ENCODE measurements around the gene EFR3B. TPM values are rescaled to one million over a fixed set of nuclear protein-coding genes. Genes with fewer than 3 reads are reported as not detected.

The EFR3B gene
- total and polyA plus RNA-seq, 3 experiments from 2014 or later, result 0.16 to 0.27 (median 0.20) TPM

DNA sequence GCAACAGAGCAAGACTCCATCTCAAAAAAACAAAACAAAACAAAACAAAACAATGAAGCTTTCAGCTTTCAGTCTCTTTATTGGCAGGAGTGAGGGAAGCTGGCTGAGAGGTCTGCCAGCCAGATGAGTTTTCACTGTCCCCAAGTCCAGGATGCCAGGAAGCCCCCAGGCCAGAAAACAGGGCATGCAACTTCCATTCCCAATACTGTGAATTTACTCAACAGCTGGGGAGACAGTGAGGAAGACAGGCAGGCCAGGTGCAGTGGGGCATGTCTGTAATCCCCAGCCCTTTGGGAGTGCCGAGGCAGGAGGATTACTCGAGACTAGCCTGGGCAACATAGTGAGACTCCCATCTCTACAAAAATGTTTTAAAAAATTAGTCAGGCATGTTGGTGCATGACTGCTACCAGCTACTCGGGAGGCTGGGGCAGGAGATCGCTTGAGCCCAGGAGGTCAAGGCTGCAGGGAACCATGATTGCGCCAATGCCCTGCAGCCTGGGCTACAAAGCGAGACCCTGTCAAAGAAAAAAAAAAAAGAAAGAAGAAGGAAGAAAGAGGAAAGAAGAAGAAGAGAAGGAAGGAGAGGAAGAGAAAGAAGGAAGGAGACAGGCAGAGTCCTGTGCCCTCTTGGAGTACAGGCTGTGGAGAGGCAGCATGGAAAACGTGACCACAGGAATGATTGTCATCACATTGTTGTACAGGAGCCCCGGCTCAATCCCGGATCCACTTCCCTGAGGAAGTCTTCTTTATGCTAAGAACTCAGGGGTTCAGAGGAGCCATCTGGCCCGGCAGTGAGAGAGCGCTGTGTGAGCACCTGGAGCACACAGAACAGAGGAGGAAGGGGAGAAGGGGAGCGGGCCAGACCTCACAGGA, 155.7 kb downstream of the EFR3B start:
- Histone ChIP-seq H3K36me3 (ENCODE audit: insufficient read depth, low read length) (no peaks in the 10 kb centered on the region), H3K27ac (ENCODE audit: low read depth, low read length) (no peak overlapping the region), H3K9me3 (ENCODE audit: low read length) (no peaks in the 10 kb centered on the region), H3K27me3 (ENCODE audit: insufficient read depth, low read length, poor library complexity, severe bottlenecking) (no peaks in the 10 kb centered on the region), H3K4me1 (ENCODE audit: insufficient read depth, low read length) (peaks cover 6% of the 10 kb centered on the region), H3K4me3 (ENCODE audit: low read length) (no peak overlapping the region)
- peaks cover 10 to 15% (median 11%) of the 10 kb centered on the region in 3 donors for H3K4me1 Mint-ChIP-seq
- peak overlapping the region in 1 of 8 donors; percentile 63 for H3K27ac Mint-ChIP-seq
- ChIA-PET POLR2A (no interaction called here), CTCF (interaction anchor here (0.6 to 2.2 kb wide), 7 partner anchors 10 to 829 kb away, joined by 3 to 8 read pairs (median 6); no protein-coding TSS in a partner anchor)
- no peaks in the 10 kb centered on the region for H3K9me3 Mint-ChIP-seq
- H3K4me3 Mint-ChIP-seq, result no peak overlapping the region
- H3K36me3 Mint-ChIP-seq, result no peaks in the 10 kb centered on the region
- DNase-seq, result no peak
- H3K27me3 Mint-ChIP-seq, result no peaks in the 10 kb centered on the region

DNA sequence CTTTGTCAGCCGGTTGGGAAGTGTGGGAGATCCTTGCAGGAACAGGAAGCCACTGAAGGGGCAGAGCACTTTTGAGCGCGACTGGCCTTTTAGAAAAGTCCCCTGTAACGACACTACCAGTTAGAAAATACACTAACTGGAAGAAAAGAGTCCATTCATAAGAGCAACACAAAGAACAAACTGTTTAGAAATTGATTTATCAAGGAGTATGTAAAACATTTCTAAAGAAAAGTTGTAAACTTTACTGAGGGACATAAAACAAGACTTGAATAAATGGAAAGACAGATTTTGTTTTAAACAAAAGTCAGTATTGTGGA, 156.3 kb downstream of the EFR3B start:
- Histone ChIP-seq H3K4me3 (ENCODE audit: low read length) (no peak overlapping the region), H3K27me3 (ENCODE audit: insufficient read depth, low read length, poor library complexity, severe bottlenecking) (no peaks in the 10 kb centered on the region), H3K27ac (ENCODE audit: low read depth, low read length) (no peak overlapping the region), H3K36me3 (ENCODE audit: insufficient read depth, low read length) (no peaks in the 10 kb centered on the region), H3K9me3 (ENCODE audit: low read length) (no peaks in the 10 kb centered on the region), H3K4me1 (ENCODE audit: insufficient read depth, low read length) (peaks cover 8% of the 10 kb centered on the region)
- ChIA-PET CTCF (no interaction called here), POLR2A (no interaction called here)
- no peaks in the 10 kb centered on the region for H3K27me3 Mint-ChIP-seq
- H3K4me3 Mint-ChIP-seq, result no peak overlapping the region
- no peaks in the 10 kb centered on the region for H3K36me3 Mint-ChIP-seq
- peaks cover 10 to 16% (median 11%) of the 10 kb centered on the region in 3 donors for H3K4me1 Mint-ChIP-seq
- DNase-seq, result no peak
- peak overlapping the region in 1 of 8 donors; percentile 63 for H3K27ac Mint-ChIP-seq
- H3K9me3 Mint-ChIP-seq, result no peaks in the 10 kb centered on the region

DNA sequence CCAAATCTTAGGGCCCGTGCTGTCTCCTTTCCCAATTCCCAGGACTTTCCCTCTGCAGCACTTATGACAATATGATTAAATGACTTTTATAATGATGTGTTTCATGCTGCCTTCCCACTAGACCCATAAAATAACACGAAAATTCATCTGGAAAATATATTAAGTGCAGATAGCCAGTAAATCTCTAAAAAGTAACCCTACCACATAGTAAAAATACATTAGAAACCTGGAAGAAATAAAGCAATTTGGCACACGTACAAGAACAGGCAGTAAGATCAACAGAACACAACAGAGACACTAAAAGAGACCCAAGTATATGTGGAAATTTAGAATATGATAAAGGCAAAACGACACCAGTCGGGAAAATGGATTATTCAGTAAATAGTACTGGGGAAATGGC, 156.7 kb downstream of the EFR3B start:
- H3K9me3 ChIP-seq (ENCODE audit: low read length), result no peaks in the 10 kb centered on the region
- H3K36me3 Mint-ChIP-seq, result no peaks in the 10 kb centered on the region
- no peaks in the 10 kb centered on the region for H3K27me3 ChIP-seq (ENCODE audit: insufficient read depth, low read length, poor library complexity, severe bottlenecking)
- no peaks in the 10 kb centered on the region for H3K9me3 Mint-ChIP-seq
- peaks cover 8% of the 10 kb centered on the region for H3K4me1 ChIP-seq (ENCODE audit: insufficient read depth, low read length)
- DNase-seq, result no peak
- no peaks in the 10 kb centered on the region for H3K27me3 Mint-ChIP-seq
- H3K4me1 Mint-ChIP-seq, result peaks cover 10 to 16% (median 11%) of the 10 kb centered on the region in 3 donors
- no peak overlapping the region for H3K4me3 ChIP-seq (ENCODE audit: low read length)
- H3K4me3 Mint-ChIP-seq, result no peak overlapping the region
- H3K27ac ChIP-seq (ENCODE audit: low read depth, low read length), result no peak overlapping the region
- ChIA-PET CTCF (no interaction called here), POLR2A (no interaction called here)
- H3K36me3 ChIP-seq (ENCODE audit: insufficient read depth, low read length), result no peaks in the 10 kb centered on the region
- peak overlapping the region in 1 of 8 donors; percentile 11 for H3K27ac Mint-ChIP-seq

DNA sequence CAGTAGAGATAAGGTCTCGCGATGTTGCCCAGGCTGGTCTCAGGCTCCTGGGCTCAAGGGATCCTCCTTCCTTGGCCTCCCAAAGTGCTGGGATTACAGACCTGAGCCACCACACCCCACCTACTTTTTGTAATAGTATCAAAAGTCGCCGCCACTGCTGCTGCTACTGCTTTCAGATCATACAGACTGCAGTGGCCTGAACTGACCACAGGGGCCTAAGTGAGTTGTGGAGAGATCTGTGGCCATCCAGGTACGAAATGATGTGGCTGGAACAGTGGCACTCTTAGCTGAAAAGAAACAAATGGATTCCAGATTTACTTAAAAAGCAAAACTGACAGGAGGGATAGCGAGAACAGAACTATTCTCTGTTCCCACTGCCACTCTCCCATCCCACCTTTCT, 159.4 kb downstream of the EFR3B start:
- no peak overlapping the region for H3K4me3 ChIP-seq (ENCODE audit: low read length)
- H3K4me1 ChIP-seq (ENCODE audit: insufficient read depth, low read length), result peaks cover 8% of the 10 kb centered on the region
- no peak overlapping the region for H3K27ac ChIP-seq (ENCODE audit: low read depth, low read length)
- H3K36me3 ChIP-seq (ENCODE audit: insufficient read depth, low read length), result no peaks in the 10 kb centered on the region
- POLR2A ChIA-PET, result no interaction called here
- peaks cover 7 to 11% (median 8%) of the 10 kb centered on the region in 3 donors for H3K4me1 Mint-ChIP-seq
- no peak overlapping the region for H3K4me3 Mint-ChIP-seq
- CTCF ChIA-PET, result no interaction called here
- H3K9me3 ChIP-seq (ENCODE audit: low read length), result no peaks in the 10 kb centered on the region
- H3K36me3 Mint-ChIP-seq, result no peaks in the 10 kb centered on the region
- DNase-seq, result no peak
- no peaks in the 10 kb centered on the region for H3K27me3 Mint-ChIP-seq
- H3K27me3 ChIP-seq (ENCODE audit: insufficient read depth, low read length, poor library complexity, severe bottlenecking), result no peaks in the 10 kb centered on the region
- H3K27ac Mint-ChIP-seq, result no peak overlapping the region
- no peaks in the 10 kb centered on the region for H3K9me3 Mint-ChIP-seq

DNA sequence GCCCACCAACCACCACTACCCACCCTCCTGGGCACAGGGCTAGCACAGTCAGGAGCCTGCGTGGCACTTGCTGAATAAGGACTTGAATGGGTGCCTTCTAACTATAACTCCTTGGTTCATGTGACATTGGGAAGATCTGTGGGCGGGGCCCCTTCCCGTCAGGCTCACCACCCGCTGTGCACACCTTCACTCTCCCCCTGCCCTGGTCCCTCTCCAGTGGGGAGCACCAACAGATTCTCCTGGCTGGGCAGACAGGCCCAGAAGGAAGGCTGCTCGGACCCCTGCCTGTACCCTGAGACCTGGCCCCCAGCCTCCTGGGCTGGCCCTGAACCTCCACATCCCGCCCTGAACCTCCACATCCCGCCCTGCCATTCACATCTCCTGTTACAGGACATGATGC, 159.9 kb downstream of the EFR3B start:
- DNase-seq, result no peak
- CTCF ChIA-PET, result no interaction called here
- H3K4me3 Mint-ChIP-seq, result no peak overlapping the region
- H3K9me3 Mint-ChIP-seq, result no peaks in the 10 kb centered on the region
- Histone ChIP-seq H3K4me1 (ENCODE audit: insufficient read depth, low read length) (peaks cover 8% of the 10 kb centered on the region), H3K36me3 (ENCODE audit: insufficient read depth, low read length) (no peaks in the 10 kb centered on the region), H3K4me3 (ENCODE audit: low read length) (no peak overlapping the region), H3K27me3 (ENCODE audit: insufficient read depth, low read length, poor library complexity, severe bottlenecking) (no peaks in the 10 kb centered on the region), H3K9me3 (ENCODE audit: low read length) (no peaks in the 10 kb centered on the region), H3K27ac (ENCODE audit: low read depth, low read length) (no peak overlapping the region)
- H3K4me1 Mint-ChIP-seq, result peaks cover 4 to 8% (median 5%) of the 10 kb centered on the region in 3 donors
- H3K27me3 Mint-ChIP-seq, result no peaks in the 10 kb centered on the region
- no peak overlapping the region for H3K27ac Mint-ChIP-seq
- POLR2A ChIA-PET, result no interaction called here
- H3K36me3 Mint-ChIP-seq, result no peaks in the 10 kb centered on the region

DNA sequence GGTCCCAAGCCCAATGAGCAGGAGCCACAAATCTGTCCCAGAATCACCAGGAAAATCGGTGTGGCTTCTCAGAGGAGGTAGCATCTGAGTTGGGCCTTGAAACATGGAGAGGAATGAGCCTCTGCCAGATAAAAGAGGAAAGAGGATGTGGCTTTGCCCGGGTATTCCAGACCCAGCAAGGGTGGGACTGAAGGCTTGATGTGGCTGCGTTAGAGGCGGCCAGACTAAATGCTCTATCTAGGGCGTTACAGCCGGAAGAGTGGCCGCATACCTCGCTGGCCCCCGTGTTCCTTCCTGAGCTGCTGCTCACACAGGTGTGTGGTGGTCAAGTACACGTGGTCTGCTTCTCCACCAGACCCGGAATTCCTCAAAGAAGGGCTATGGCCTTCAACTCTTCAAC, 160.4 kb downstream of the EFR3B start:
- Mint-ChIP-seq H3K36me3 (no peaks in the 10 kb centered on the region), H3K9me3 (no peaks in the 10 kb centered on the region), H3K4me1 (peaks cover 4 to 8% (median 5%) of the 10 kb centered on the region in 3 donors), H3K27me3 (no peaks in the 10 kb centered on the region), H3K4me3 (no peak overlapping the region), H3K27ac (peak overlapping the region in 2 of 8 donors; percentile 43 to 72)
- no peaks in the 10 kb centered on the region for H3K36me3 ChIP-seq (ENCODE audit: insufficient read depth, low read length)
- no peak overlapping the region for H3K4me3 ChIP-seq (ENCODE audit: low read length)
- DNase-seq, result no peak
- POLR2A ChIA-PET, result no interaction called here
- H3K27ac ChIP-seq (ENCODE audit: low read depth, low read length), result no peak overlapping the region
- no peaks in the 10 kb centered on the region for H3K27me3 ChIP-seq (ENCODE audit: insufficient read depth, low read length, poor library complexity, severe bottlenecking)
- CTCF ChIA-PET, result no interaction called here
- peaks cover 8% of the 10 kb centered on the region for H3K4me1 ChIP-seq (ENCODE audit: insufficient read depth, low read length)
- no peaks in the 10 kb centered on the region for H3K9me3 ChIP-seq (ENCODE audit: low read length)

DNA sequence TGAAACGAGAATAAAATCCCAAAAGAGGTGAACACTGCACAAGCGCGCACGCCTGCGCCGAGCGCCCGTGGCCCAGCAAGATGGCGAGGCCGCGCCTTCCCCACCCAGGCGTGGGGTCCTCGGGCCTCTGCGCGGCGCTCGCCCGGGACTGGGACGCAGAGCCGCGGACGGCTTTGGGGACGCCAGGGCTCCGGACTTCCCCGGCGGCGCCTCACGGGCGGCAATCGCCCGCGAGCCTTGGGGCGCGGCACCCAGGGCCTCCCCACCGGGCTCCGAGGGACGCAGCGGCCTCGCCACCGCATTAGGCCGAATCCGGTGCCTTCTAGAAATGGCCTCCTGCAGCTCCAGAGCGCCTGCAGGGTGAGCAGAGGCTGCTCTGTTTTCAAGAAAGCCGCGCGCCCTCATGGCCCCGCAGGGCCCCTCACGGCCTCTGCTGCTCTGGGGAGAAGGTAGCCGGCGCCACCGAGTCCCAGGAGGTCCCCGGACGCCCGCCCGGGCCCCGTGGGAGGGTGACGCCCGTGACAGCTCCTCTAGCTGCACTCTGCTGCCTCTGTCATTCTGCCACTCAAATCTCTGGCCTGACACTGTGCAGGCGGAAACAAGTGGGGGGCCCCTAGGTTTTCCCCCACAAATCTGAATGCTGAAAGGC, 162.4 kb downstream of the EFR3B start:
- peaks cover 8% of the 10 kb centered on the region for H3K4me1 ChIP-seq (ENCODE audit: insufficient read depth, low read length)
- H3K36me3 Mint-ChIP-seq, result no peaks in the 10 kb centered on the region
- no peaks in the 10 kb centered on the region for H3K9me3 Mint-ChIP-seq
- H3K4me1 Mint-ChIP-seq, result peaks cover 5 to 10% (median 6%) of the 10 kb centered on the region in 3 donors
- ChIA-PET CTCF (no interaction called here), POLR2A (interaction anchor here (0.5 kb wide), 1 partner anchor 86 kb away, joined by 3 read pairs; no protein-coding TSS in a partner anchor)
- no peaks in the 10 kb centered on the region for H3K27me3 Mint-ChIP-seq
- H3K27ac Mint-ChIP-seq, result no peak overlapping the region
- no peak overlapping the region for H3K4me3 Mint-ChIP-seq
- no peak overlapping the region for H3K27ac ChIP-seq (ENCODE audit: low read depth, low read length)
- H3K9me3 ChIP-seq (ENCODE audit: low read length), result no peaks in the 10 kb centered on the region
- no peak for DNase-seq
- no peaks in the 10 kb centered on the region for H3K36me3 ChIP-seq (ENCODE audit: insufficient read depth, low read length)
- no peaks in the 10 kb centered on the region for H3K27me3 ChIP-seq (ENCODE audit: insufficient read depth, low read length, poor library complexity, severe bottlenecking)
- no peak overlapping the region for H3K4me3 ChIP-seq (ENCODE audit: low read length)

DNA sequence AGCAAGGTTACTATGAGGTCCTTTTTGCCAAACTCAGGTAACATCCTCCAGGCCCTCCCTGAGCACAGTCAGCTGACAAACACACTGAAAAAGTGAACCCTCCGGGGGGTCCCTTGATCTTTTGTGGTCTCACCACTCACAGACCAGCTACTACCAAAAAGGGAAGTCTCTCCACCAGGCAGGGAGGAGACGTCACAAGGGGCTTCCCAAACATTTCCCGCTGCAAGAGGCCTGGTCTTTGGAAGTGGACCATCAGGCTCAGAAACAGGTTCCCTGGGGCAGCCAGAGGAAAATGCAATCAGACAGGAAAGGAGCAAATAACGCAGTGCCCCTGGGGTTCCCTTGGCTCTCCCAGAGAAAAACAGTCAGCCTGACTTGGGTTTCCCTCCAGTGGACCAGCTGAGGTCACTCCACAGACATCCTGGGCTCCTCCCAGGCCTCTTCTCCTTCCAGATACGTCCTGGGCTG, 165.2 kb downstream of the EFR3B start:
- peak in 1 of 5 donors; percentile 59 for DNase-seq
- ChIA-PET POLR2A (interaction anchor here (0.5 kb wide), 1 partner anchor 83 kb away, joined by 3 read pairs; no protein-coding TSS in a partner anchor), CTCF (interaction anchor here (1.0 to 2.3 kb wide), 3 partner anchors 10 to 66 kb away, joined by 3 to 8 read pairs (median 3); no protein-coding TSS in a partner anchor)
- Mint-ChIP-seq H3K9me3 (no peaks in the 10 kb centered on the region), H3K27me3 (no peaks in the 10 kb centered on the region), H3K36me3 (no peaks in the 10 kb centered on the region), H3K4me1 (peaks cover 16 to 28% (median 21%) of the 10 kb centered on the region in 3 donors), H3K27ac (no peak overlapping the region), H3K4me3 (peak overlapping the region in 1 of 7 donors; percentile 24)
- no peak overlapping the region for H3K27ac ChIP-seq (ENCODE audit: low read depth, low read length)
- no peaks in the 10 kb centered on the region for H3K9me3 ChIP-seq (ENCODE audit: low read length)
- H3K36me3 ChIP-seq (ENCODE audit: insufficient read depth, low read length), result no peaks in the 10 kb centered on the region
- H3K4me3 ChIP-seq (ENCODE audit: low read length), result no peak overlapping the region
- H3K27me3 ChIP-seq (ENCODE audit: insufficient read depth, low read length, poor library complexity, severe bottlenecking), result no peaks in the 10 kb centered on the region
- peaks cover 16% of the 10 kb centered on the region for H3K4me1 ChIP-seq (ENCODE audit: insufficient read depth, low read length)
